DOHH2 (cell line): Measurements from ENCODE around the gene ANK3.

Experiments
- EZH2phosphoT487 ChIP-seq: fragments of 200-600 bp; sonication (generic); IDR thresholded peaks from 2 replicates; pipeline ENCODE4 v1.6.1; 2017; ENCODE audit warnings: borderline replicate concordance, mild to moderate bottlenecking, antibody characterized with exemption, low read length, moderate library complexity, mixed read lengths
- TF ChIP-seq, protein P1 (sequence below): fragments of 200-600 bp; sonication (generic); IDR thresholded peaks from one replicate; pipeline ENCODE4 v1.5.1; 2014; ENCODE audit warnings: antibody characterized with exemption, mild to moderate bottlenecking, low read depth, low read length; ENCODE audit not compliant: poor library complexity, severe bottlenecking

GRCh38 chr10:60257767-60258428, 131.8 kb downstream of the ANK3 start:
- TF ChIP-seq, protein P1, sequence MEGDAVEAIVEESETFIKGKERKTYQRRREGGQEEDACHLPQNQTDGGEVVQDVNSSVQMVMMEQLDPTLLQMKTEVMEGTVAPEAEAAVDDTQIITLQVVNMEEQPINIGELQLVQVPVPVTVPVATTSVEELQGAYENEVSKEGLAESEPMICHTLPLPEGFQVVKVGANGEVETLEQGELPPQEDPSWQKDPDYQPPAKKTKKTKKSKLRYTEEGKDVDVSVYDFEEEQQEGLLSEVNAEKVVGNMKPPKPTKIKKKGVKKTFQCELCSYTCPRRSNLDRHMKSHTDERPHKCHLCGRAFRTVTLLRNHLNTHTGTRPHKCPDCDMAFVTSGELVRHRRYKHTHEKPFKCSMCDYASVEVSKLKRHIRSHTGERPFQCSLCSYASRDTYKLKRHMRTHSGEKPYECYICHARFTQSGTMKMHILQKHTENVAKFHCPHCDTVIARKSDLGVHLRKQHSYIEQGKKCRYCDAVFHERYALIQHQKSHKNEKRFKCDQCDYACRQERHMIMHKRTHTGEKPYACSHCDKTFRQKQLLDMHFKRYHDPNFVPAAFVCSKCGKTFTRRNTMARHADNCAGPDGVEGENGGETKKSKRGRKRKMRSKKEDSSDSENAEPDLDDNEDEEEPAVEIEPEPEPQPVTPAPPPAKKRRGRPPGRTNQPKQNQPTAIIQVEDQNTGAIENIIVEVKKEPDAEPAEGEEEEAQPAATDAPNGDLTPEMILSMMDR = no peak
- no peak for TF ChIP-seq EZH2phosphoT487
